Stomach smooth muscle (tissue), 2 donors: ENCODE data around the gene SMKR1.

ENCODE experiments used
- H3K27ac ChIP-seq: one replicate; pipeline ENCODE4 v1.7.0; 2013; ENCODE audit warnings: mild to moderate bottlenecking, low read length, inconsistent platforms
- H3K27me3 ChIP-seq, 2 donors: one replicate each; pipeline ENCODE4 v1.7.0; 2013; ENCODE audit warnings: low read length in 2 of 2; ENCODE audit not compliant: insufficient read depth in 2 of 2, control insufficient read depth in 1 of 2
- H3K36me3 ChIP-seq, 2 donors: one replicate each; pipeline ENCODE4 v1.7.0; 2013; ENCODE audit warnings: low read length in 2 of 2; ENCODE audit not compliant: control insufficient read depth in 2 of 2, insufficient read depth in 2 of 2
- H3K4me1 ChIP-seq: one replicate; pipeline ENCODE4 v1.7.0; 2013; ENCODE audit warnings: low read length; ENCODE audit not compliant: control insufficient read depth, insufficient read depth
- H3K4me3 ChIP-seq, 2 donors: one replicate each; pipeline ENCODE4 v1.7.0; 2013; ENCODE audit warnings: low read length in 2 of 2
- H3K9ac ChIP-seq, 2 donors: one replicate each; pipeline ENCODE4 v1.7.0; 2013; ENCODE audit warnings: low read length in 2 of 2, mild to moderate bottlenecking in 1 of 2
- H3K9me3 ChIP-seq, 2 donors: one replicate each; pipeline ENCODE4 v1.7.0; 2013; ENCODE audit warnings: low read length in 2 of 2; ENCODE audit not compliant: control insufficient read depth in 2 of 2
- donor health status: healthy.
- donor health status: Pancreatic carcinoma.

The SMKR1 gene

GRCh38 chr7:129501760-129502707 is at the start of gene SMKR1:
TSS of gene SMKR1 (plus strand) at chr7:129502531. CDS start at chr7:129502825, 294 bp downstream.
- Histone ChIP-seq H3K27ac (no peak within 1 kb of the TSS), H3K4me3 (peak within 1 kb of the TSS; percentile 58 to 73), H3K9ac (peak within 1 kb of the TSS; percentile 29 to 55)

DNA sequence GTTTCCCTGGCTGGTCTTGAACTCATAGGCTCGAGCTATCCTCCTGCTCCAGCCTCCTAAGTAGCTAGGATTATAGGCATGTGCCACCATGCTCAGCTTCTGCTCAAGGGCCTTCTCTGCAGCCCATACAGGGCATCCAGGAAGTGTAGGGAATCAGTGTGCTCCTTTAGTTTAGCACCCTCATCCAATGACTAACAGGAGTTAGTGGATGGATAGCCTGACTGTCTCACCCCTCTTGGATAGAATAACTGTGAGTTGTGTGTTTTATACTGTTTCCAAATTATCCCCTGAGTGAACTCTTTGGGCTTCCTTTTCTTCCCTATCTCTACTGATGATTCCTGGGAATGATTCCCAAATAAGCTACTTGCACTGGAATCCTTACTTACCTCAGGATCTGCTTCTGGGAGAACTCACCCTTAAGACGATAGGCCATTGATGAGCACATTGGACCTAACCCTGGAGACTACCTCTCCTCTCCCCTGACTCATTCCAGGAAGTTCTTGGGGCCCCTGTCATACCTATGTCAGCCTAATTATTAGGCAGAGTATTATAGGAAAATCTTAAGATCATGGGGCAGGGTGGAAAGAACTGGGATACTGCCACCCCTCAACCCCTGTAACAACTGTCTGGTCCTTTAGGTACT is 49.6 kb upstream of the SMKR1 start:
- Histone ChIP-seq H3K4me1 (no peaks in the 10 kb centered on the region), H3K9ac (no peak overlapping the region), H3K27ac (no peak overlapping the region), H3K9me3 (peaks cover 0 to 11% of the 10 kb centered on the region in 2 donors), H3K36me3 (no peaks in the 10 kb centered on the region), H3K4me3 (no peak overlapping the region), H3K27me3 (no peaks in the 10 kb centered on the region)

More at GRCh38 chr7:129501760-129502707, at the start of gene SMKR1:
- peaks cover 13% of the 10 kb centered on the region for H3K4me1 ChIP-seq
- H3K9me3 ChIP-seq = no peaks in the 10 kb centered on the region
- H3K36me3 ChIP-seq = no peaks in the 10 kb centered on the region
- peaks cover 2 to 3% of the 10 kb centered on the region in 2 donors for H3K27me3 ChIP-seq

DNA sequence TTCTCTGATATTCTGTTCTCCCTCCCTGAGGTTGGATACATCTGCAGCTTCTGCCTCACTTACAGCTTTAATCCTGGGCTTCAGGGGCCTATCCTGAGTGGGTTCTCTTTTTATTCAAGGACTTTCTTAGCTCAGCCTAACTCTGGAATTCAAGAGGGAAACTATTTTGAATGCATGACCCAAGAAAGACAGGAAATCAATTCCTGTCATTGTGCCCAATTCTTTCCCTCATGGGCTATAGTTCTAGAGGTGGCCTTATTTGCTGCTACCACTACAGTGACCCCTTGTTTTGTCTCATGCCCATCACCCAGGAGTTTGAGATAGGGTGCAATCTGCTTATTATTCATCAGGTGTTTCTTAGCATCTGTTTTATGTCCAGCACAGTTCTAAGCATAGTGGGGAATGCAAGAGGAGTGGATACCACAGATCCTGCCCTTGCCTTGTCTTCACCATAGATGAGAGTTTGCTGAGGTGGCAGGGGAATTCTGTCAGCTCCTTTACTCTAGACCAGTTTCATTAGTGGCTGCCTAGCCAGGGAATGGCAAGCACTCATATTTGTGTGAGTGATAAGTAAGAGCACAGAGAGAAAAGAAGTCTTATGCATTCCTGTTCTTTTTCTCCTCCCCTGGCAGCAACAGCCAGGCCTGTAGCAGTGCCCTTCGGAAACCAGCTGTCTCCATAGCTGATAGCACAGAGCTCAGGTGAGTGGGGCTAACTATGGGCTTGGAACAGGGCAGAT is 48.7 kb upstream of the SMKR1 start:
- H3K4me1 ChIP-seq = no peaks in the 10 kb centered on the region

GRCh38 chr7:129454249-129454551 is 48.1 kb upstream of the SMKR1 start:
- H3K27me3 ChIP-seq = no peaks in the 10 kb centered on the region
- H3K9me3 ChIP-seq = peaks cover 0 to under 1% of the 10 kb centered on the region in 2 donors
- no peaks in the 10 kb centered on the region for H3K36me3 ChIP-seq
- no peak overlapping the region for H3K4me3 ChIP-seq
- no peaks in the 10 kb centered on the region for H3K4me1 ChIP-seq
- H3K9ac ChIP-seq = no peak overlapping the region
- H3K27ac ChIP-seq = no peak overlapping the region

More for the DNA sequence above, 48.7 kb upstream of the SMKR1 start:
- H3K27me3 ChIP-seq = no peaks in the 10 kb centered on the region
- H3K4me3 ChIP-seq = no peak overlapping the region
- H3K27ac ChIP-seq = no peak overlapping the region
- peaks cover 0 to 6% of the 10 kb centered on the region in 2 donors for H3K9me3 ChIP-seq
- no peaks in the 10 kb centered on the region for H3K36me3 ChIP-seq
- no peak overlapping the region for H3K9ac ChIP-seq

GRCh38 chr7:129456421-129456820 is 45.9 kb upstream of the SMKR1 start:
- Histone ChIP-seq H3K4me1 (no peaks in the 10 kb centered on the region), H3K4me3 (no peak overlapping the region), H3K9ac (no peak overlapping the region), H3K9me3 (no peaks in the 10 kb centered on the region), H3K36me3 (no peaks in the 10 kb centered on the region), H3K27me3 (no peaks in the 10 kb centered on the region), H3K27ac (no peak overlapping the region)

- Histone ChIP-seq H3K9me3 (no peaks in the 10 kb centered on the region), H3K4me3 (no peak overlapping the region), H3K27me3 (no peaks in the 10 kb centered on the region), H3K4me1 (no peaks in the 10 kb centered on the region), H3K36me3 (no peaks in the 10 kb centered on the region), H3K27ac (no peak overlapping the region), H3K9ac (no peak overlapping the region)
These were observed 45.2 kb upstream of the SMKR1 start for GRCh38 chr7:129457101-129457500.

- Histone ChIP-seq H3K9ac (no peak overlapping the region), H3K27me3 (no peaks in the 10 kb centered on the region), H3K4me3 (no peak overlapping the region), H3K9me3 (no peaks in the 10 kb centered on the region), H3K27ac (no peak overlapping the region), H3K36me3 (no peaks in the 10 kb centered on the region), H3K4me1 (no peaks in the 10 kb centered on the region)
These were observed 44.2 kb upstream of the SMKR1 start for GRCh38 chr7:129458171-129458570.

DNA sequence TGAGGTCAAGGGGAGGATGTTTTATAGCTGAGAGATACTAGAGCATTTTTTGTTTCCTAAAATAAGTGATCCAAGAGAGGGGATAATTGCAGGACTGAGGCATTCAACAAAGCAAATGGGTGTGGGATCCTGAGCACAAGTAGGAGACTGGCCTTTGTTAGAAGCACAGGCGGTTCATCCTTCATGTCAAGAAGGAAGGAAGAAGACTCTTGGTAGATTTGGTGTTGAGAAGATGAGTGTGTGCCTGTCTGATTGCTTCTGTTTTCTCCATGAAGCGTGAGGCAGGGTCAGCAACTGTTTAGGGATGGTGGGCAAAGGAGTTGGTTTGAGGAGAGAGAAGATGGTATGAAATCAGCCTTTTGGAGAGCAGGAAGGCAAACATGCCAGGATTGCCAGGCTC is 40.5 kb upstream of the SMKR1 start:
- Histone ChIP-seq H3K4me1 (no peaks in the 10 kb centered on the region), H3K27ac (no peak overlapping the region), H3K9me3 (no peaks in the 10 kb centered on the region), H3K4me3 (no peak overlapping the region), H3K9ac (no peak overlapping the region), H3K27me3 (no peaks in the 10 kb centered on the region), H3K36me3 (no peaks in the 10 kb centered on the region)

GRCh38 chr7:129462420-129462819 is 39.9 kb upstream of the SMKR1 start:
- Histone ChIP-seq H3K36me3 (no peaks in the 10 kb centered on the region), H3K9me3 (no peaks in the 10 kb centered on the region), H3K27ac (no peak overlapping the region), H3K4me1 (no peaks in the 10 kb centered on the region), H3K4me3 (no peak overlapping the region), H3K27me3 (no peaks in the 10 kb centered on the region), H3K9ac (no peak overlapping the region)

GRCh38 chr7:129464194-129464593 is 38.1 kb upstream of the SMKR1 start:
- H3K36me3 ChIP-seq = no peaks in the 10 kb centered on the region
- no peak overlapping the region for H3K9ac ChIP-seq
- H3K27me3 ChIP-seq = no peaks in the 10 kb centered on the region
- no peaks in the 10 kb centered on the region for H3K9me3 ChIP-seq
- no peak overlapping the region for H3K27ac ChIP-seq
- H3K4me1 ChIP-seq = no peaks in the 10 kb centered on the region
- H3K4me3 ChIP-seq = no peak overlapping the region
